ENCODE data around the gene SGMS1.

Gene SGMS1

GRCh38 chr10:50582766-50583762 is 40.7 kb downstream of the SGMS1 start:
- no peak for DNase-seq
- no peaks in the 10 kb centered on the region for H3K27me3 ChIP-seq (replicated peaks)
- H3K27ac ChIP-seq = no peak overlapping the region
- no peaks in the 10 kb centered on the region for H3K36me3 ChIP-seq (replicated peaks)
- no peak overlapping the region for H3K4me3 ChIP-seq (ENCODE audit: low read depth, low read length)
- TF ChIP-seq, protein P1, sequence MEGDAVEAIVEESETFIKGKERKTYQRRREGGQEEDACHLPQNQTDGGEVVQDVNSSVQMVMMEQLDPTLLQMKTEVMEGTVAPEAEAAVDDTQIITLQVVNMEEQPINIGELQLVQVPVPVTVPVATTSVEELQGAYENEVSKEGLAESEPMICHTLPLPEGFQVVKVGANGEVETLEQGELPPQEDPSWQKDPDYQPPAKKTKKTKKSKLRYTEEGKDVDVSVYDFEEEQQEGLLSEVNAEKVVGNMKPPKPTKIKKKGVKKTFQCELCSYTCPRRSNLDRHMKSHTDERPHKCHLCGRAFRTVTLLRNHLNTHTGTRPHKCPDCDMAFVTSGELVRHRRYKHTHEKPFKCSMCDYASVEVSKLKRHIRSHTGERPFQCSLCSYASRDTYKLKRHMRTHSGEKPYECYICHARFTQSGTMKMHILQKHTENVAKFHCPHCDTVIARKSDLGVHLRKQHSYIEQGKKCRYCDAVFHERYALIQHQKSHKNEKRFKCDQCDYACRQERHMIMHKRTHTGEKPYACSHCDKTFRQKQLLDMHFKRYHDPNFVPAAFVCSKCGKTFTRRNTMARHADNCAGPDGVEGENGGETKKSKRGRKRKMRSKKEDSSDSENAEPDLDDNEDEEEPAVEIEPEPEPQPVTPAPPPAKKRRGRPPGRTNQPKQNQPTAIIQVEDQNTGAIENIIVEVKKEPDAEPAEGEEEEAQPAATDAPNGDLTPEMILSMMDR (IDR thresholded peaks at IDR 0.05; ENCODE audit: low read depth, low read length, missing control alignments) = no peak
- in situ Hi-C loops (cut with HindIII; ENCODE audit: low pct_ligation_motif_present, low sequenced_read_pairs) = no loop called here

- in situ Hi-C loops (cut with HindIII; ENCODE audit: low pct_ligation_motif_present, low sequenced_read_pairs) = no loop called here
- no peak overlapping the region for H3K27ac ChIP-seq
- no peaks in the 10 kb centered on the region for H3K36me3 ChIP-seq (replicated peaks)
- TF ChIP-seq, protein P1 (IDR thresholded peaks at IDR 0.05; ENCODE audit: low read depth, low read length, missing control alignments) = no peak
- H3K27me3 ChIP-seq (replicated peaks) = no peaks in the 10 kb centered on the region
- no peak for DNase-seq
- H3K4me3 ChIP-seq (ENCODE audit: low read depth, low read length) = no peak overlapping the region
These were observed 41.7 kb downstream of the SGMS1 start for GRCh38 chr10:50582046-50582445.

GRCh38 chr10:50580262-50580891 is 43.4 kb downstream of the SGMS1 start:
- TF ChIP-seq, protein P1 (IDR thresholded peaks at IDR 0.05; ENCODE audit: low read depth, low read length, missing control alignments) = no peak
- no peak for DNase-seq
- in situ Hi-C loops (cut with HindIII; ENCODE audit: low pct_ligation_motif_present, low sequenced_read_pairs) = no loop called here
- no peaks in the 10 kb centered on the region for H3K27me3 ChIP-seq (replicated peaks)
- no peaks in the 10 kb centered on the region for H3K36me3 ChIP-seq (replicated peaks)
- H3K27ac ChIP-seq = no peak overlapping the region
- H3K4me3 ChIP-seq (ENCODE audit: low read depth, low read length) = no peak overlapping the region

DNA sequence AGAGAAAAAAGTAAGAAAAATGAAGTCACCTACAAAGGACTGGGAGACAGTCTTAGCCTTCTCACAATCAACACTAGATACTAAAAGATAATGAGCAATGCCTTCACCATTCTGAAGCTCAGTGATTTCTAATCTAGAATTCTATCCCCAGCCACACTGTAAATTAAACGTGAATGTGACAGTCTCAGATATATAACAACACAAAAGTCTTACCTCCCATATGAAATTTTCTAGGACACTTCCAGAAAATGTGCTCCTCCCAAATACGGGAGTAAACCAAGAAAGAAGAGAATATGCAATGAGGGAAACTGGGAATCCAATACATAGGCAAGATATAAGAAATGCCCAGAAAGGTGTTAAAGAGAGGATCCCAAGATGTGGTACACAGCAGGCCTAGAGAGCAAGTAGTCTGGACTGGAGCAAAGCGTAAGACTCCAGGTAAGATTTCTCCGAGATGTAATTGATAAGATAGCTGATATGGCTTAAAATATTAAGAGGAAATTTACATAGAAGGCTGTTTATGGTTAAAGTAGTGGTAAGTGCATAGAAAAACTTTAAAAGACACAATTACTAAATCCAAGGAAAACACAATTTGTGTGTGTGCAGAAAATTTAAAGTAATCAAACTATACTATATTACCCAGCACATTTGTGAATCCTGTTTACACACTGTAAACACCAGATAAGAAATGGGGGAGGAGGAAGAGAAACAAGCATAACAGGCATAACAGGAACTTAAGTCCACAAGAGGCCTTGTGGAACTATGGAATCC is 44.1 kb downstream of the SGMS1 start:
- no peaks in the 10 kb centered on the region for H3K27me3 ChIP-seq (replicated peaks)
- H3K27ac ChIP-seq = no peak overlapping the region
- no peak overlapping the region for H3K4me3 ChIP-seq (ENCODE audit: low read depth, low read length)
- in situ Hi-C loops (cut with HindIII; ENCODE audit: low pct_ligation_motif_present, low sequenced_read_pairs) = no loop called here
- TF ChIP-seq, protein P1 (IDR thresholded peaks at IDR 0.05; ENCODE audit: low read depth, low read length, missing control alignments) = no peak
- DNase-seq = no peak
- H3K36me3 ChIP-seq (replicated peaks) = no peaks in the 10 kb centered on the region

DNA sequence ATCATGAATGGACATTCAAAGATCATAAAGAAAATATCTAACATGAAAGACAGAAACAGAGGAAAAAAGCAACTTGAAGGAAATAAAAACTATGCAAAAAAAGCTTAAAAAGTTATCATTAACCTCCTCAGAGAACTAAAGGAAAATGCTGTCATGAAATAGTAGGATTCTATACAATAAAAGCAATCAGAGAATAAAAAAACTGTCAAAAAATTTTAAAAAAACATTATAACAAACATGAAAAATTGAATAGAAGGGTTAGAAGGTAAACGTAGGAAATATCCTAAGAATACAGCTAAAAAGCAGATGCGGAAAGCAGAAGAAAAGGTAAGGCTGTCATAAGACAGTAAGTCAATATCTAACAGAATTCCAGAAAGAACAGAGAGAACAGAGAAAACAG is 44.8 kb downstream of the SGMS1 start:
- TF ChIP-seq, protein P1 (IDR thresholded peaks at IDR 0.05; ENCODE audit: low read depth, low read length, missing control alignments) = no peak
- no peak overlapping the region for H3K27ac ChIP-seq
- DNase-seq = no peak
- no peaks in the 10 kb centered on the region for H3K36me3 ChIP-seq (replicated peaks)
- H3K27me3 ChIP-seq (replicated peaks) = no peaks in the 10 kb centered on the region
- no peak overlapping the region for H3K4me3 ChIP-seq (ENCODE audit: low read depth, low read length)
- in situ Hi-C loops (cut with HindIII; ENCODE audit: low pct_ligation_motif_present, low sequenced_read_pairs) = no loop called here

Measured in brain microvascular endothelial cell (primary cell).